Measurements from ENCODE around the gene TMPRSS4.

DNA sequence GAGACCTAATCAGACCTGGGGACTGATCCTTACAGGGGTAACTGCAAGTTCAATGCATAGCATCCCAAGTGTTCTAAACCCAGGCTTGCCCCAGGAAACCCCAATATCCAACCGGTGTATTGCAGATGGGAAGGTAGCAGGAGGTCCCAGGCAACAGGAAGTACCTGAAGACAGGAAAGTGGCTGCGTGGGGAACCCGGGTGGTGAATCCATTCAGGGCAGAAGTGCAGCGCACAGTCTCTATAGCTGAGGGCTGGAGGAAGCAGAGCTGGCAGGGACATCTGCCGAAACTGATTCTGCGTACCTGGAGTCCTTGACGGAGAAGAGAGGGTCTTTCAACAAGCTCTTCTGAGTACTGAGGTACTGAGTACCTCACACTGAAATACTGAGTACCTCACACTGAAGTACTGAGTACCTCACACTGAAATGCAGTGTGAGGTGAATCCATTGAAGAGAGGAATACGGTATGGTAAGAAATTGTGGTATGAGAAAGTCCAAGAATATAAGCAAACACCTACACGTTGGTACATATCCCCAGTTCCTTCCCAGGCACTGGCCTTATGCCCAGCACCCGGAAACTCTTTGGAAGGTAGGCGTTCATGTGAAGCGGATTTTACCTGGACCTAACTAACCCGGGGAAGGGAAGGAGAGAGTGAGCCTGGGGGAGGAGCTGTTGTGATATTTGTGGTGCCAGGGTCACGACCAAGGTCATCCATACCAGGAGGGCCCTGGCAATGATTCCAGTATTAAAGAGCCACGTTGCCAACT lies 55.7 kb downstream of the TMPRSS4 start:
- TF ChIP-seq EZH2 (IDR thresholded peaks at IDR 0.05; ENCODE audit: borderline replicate concordance, low read length): no peak
- TF ChIP-seq, protein P1, sequence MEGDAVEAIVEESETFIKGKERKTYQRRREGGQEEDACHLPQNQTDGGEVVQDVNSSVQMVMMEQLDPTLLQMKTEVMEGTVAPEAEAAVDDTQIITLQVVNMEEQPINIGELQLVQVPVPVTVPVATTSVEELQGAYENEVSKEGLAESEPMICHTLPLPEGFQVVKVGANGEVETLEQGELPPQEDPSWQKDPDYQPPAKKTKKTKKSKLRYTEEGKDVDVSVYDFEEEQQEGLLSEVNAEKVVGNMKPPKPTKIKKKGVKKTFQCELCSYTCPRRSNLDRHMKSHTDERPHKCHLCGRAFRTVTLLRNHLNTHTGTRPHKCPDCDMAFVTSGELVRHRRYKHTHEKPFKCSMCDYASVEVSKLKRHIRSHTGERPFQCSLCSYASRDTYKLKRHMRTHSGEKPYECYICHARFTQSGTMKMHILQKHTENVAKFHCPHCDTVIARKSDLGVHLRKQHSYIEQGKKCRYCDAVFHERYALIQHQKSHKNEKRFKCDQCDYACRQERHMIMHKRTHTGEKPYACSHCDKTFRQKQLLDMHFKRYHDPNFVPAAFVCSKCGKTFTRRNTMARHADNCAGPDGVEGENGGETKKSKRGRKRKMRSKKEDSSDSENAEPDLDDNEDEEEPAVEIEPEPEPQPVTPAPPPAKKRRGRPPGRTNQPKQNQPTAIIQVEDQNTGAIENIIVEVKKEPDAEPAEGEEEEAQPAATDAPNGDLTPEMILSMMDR (IDR thresholded peaks at IDR 0.05; ENCODE audit: low read length): no peak
